GM10266 (cell line): ENCODE data around the gene ZNF165.
"Not testable (repeated sequence)": the region's sequence is repeated elsewhere in the genome, so short reads cannot be mapped to it uniquely, and the experiment has no call there.

Source experiments
- DNase-seq: peaks from one replicate; pipeline ENCODE4 v3.0.0; 2012; ENCODE audit errors: extremely low spot score
- CTCF ChIP-seq: IDR thresholded peaks from 2 replicates; pipeline ENCODE4 v1.5.1; 2012; ENCODE audit warnings: mild to moderate bottlenecking, low read depth; ENCODE audit not compliant: control insufficient read depth, insufficient read depth; ENCODE audit errors: missing control alignments

The ZNF165 gene

DNA sequence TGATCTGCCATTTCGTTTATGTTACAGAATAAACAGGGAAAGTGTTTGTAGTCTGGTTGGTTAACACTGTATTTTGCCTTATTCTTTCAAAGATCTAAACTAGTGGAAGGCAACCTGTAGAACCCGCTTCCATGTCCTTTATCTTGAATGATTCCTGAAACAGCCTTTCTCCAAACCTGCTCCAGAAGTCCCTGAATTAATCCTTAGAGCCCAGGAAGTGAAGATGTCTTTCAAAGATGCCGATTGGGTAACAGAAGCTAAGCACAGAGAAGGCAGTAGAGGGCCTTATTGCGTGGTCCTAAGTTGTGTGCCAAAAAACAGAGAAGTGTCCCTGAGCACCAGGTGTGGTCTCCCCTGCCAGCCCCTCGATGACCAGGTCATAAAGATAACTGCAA is 24.9 kb downstream of the ZNF165 start:
- no peak for TF ChIP-seq CTCF
- peak; percentile 23 for DNase-seq

- TF ChIP-seq CTCF: no peak
- no peak for DNase-seq
Observed at GRCh38 chr6:28107506-28107905, 27.1 kb downstream of the ZNF165 start.

- DNase-seq: no peak
- TF ChIP-seq CTCF: no peak
Observed at GRCh38 chr6:28111964-28112363, 31.6 kb downstream of the ZNF165 start.

GRCh38 chr6:28115799-28116198 is 35.4 kb downstream of the ZNF165 start:
- no peak for TF ChIP-seq CTCF
- no peak for DNase-seq

DNA sequence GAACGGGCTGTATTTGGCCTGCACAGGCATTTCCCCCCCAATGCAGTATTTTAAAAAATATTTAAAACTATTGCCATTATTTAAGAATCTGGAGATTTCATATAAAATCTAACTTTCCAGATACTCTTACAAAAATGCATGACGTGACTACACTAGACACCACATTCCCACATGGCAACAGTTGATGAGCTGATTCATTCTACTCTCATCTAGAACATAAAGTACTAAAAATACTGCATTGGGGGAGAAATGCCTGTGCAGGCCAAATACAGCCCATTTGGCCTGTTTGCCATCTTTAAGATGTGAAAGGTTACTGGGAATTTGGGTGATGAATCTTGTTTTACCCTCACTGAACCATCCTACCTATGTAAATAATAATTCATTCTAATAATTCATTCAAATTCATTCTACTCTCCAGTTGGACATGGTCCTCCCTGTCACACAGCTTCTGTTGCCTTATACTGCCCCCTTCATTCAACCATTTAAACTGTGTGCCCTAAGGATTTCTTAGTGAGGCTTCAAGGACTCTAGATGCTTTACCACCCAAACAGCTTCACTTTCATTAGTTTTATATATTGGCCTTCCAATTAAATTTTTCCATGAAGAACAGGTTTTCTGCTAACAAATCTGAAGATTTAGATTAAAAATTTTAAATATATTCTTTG is 37.1 kb downstream of the ZNF165 start:
- DNase-seq: no peak
- no peak for TF ChIP-seq CTCF

GRCh38 chr6:28118217-28118616 is 37.8 kb downstream of the ZNF165 start:
- TF ChIP-seq CTCF: no peak

DNA sequence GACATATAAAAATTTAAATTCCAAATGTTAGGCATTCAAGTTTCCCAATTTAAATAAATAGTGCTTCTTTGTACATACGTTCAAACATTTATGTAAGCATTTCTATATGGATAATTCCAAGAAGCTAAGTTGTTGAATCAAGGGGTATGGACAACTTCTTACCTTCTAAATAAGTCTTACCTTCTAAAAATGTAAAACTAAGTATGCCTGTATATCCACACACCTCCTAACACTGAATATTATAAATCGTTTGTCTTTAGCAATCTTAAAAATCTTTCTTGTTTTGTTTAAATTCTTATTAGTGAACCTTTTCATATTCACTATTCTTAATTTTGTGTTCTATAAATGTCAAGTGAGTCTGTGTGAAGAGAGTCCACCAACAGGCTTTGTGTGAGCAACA is 41.5 kb downstream of the ZNF165 start:
- DNase-seq: no peak
- no peak for TF ChIP-seq CTCF

More at GRCh38 chr6:28118217-28118616, 37.8 kb downstream of the ZNF165 start:
- DNase-seq: no peak

DNA sequence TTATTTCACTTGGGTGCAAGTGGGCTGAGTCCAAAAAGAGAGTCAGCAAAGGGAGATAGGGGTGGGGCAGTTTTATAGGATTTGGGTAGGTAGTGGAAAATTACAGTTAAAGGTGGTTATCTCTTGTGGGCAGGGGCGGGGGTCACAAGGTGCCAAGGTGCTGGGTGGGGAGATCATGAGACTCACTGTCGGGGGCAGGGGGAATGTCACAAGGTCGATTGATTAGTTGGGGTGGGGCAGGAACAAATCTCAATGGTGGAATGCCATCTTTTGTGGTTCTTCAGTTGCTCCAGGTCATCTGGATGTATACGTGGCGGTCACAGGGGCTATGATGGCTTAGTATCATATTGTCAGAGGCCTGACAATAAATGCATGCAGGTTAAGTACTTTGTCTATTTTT is 41.9 kb downstream of the ZNF165 start:
- DNase-seq: not testable (repeated sequence)
